Measurements from ENCODE around the gene TP53BP2. TPM values are rescaled to one million over a fixed set of nuclear protein-coding genes. Genes with fewer than 3 reads are reported as not detected.

The TP53BP2 gene
- total RNA-seq, 1 experiment from 2014 or later = 32.0 TPM

DNA sequence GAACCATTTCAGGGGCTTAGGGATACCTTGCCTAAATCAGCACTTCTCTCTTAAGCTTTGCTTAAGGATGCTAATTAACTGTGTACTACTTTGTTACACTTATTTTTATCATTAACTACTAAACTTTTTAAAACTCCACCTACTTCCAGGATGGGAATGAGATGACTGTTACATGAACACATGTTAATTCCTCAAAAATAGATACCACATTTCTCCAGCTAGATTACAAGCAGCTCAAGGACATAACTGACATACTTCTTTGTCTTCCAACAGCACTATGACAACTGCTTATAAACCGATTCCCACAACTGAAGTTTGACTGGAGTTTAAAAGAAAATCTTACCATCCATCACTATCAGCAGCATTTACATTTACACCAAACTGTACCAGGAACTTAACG, 53.7 kb downstream of the TP53BP2 start:
- peaks cover 11% of the 10 kb centered on the region; the same call in 1 of the 2 replicates for H3K36me3 ChIP-seq (ENCODE audit: low read depth, low read length)
- H3K9me3 ChIP-seq (ENCODE audit: low read length) = no peaks in the 10 kb centered on the region
- no peaks in the 10 kb centered on the region for H3K79me2 ChIP-seq (ENCODE audit: low read length)
- ChIA-PET POLR2A (ENCODE audit: unreplicated experiment) (no interaction called here), CTCF (interaction anchor here (0.6 kb wide), 1 partner anchor 135 kb away, joined by 4 read pairs; no protein-coding TSS in a partner anchor)
- H3K4me3 ChIP-seq (ENCODE audit: low read length) = no peak overlapping the region
- TF ChIP-seq EZH2 (IDR thresholded peaks at IDR 0.05; ENCODE audit: low read length, unreplicated experiment) (no peak), EZH2phosphoT487 (IDR thresholded peaks at IDR 0.05; ENCODE audit: borderline replicate concordance, low read length) (no peak)
- TF ChIP-seq, protein P1, sequence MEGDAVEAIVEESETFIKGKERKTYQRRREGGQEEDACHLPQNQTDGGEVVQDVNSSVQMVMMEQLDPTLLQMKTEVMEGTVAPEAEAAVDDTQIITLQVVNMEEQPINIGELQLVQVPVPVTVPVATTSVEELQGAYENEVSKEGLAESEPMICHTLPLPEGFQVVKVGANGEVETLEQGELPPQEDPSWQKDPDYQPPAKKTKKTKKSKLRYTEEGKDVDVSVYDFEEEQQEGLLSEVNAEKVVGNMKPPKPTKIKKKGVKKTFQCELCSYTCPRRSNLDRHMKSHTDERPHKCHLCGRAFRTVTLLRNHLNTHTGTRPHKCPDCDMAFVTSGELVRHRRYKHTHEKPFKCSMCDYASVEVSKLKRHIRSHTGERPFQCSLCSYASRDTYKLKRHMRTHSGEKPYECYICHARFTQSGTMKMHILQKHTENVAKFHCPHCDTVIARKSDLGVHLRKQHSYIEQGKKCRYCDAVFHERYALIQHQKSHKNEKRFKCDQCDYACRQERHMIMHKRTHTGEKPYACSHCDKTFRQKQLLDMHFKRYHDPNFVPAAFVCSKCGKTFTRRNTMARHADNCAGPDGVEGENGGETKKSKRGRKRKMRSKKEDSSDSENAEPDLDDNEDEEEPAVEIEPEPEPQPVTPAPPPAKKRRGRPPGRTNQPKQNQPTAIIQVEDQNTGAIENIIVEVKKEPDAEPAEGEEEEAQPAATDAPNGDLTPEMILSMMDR (conservative IDR thresholded peaks at IDR 0.05; ENCODE audit: low read depth, low read length) = no peak
- no peak for ATAC-seq
- H2AFZ ChIP-seq (ENCODE audit: low read length) = no peak overlapping the region
- H3F3A ChIP-seq (ENCODE audit: low read length, unreplicated experiment) = no peaks in the 10 kb centered on the region
- no peaks in the 10 kb centered on the region for H4K20me1 ChIP-seq (ENCODE audit: low read length)
- no TSS peak for BruUV-seq (replicated peaks)
- 0 out of 2 replicates have a peak, but pooled peaks cover 6% of the 10 kb centered on the region for H3K4me1 ChIP-seq (ENCODE audit: insufficient read depth, low read length)
- DNase-seq = no peak
- no peak overlapping the region for H3K9ac ChIP-seq (ENCODE audit: low read length)
- H3K9me2 ChIP-seq (replicated peaks; ENCODE audit: low read length) = no peaks in the 10 kb centered on the region
- no peak overlapping the region for H3K4me2 ChIP-seq (ENCODE audit: low read length)
- H3K27ac ChIP-seq (ENCODE audit: low read length) = no peak overlapping the region
- no peaks in the 10 kb centered on the region for H3K27me3 ChIP-seq (ENCODE audit: low read length)
- intact Hi-C loops (cut with micrococcal nuclease) = no loop called here

DNA sequence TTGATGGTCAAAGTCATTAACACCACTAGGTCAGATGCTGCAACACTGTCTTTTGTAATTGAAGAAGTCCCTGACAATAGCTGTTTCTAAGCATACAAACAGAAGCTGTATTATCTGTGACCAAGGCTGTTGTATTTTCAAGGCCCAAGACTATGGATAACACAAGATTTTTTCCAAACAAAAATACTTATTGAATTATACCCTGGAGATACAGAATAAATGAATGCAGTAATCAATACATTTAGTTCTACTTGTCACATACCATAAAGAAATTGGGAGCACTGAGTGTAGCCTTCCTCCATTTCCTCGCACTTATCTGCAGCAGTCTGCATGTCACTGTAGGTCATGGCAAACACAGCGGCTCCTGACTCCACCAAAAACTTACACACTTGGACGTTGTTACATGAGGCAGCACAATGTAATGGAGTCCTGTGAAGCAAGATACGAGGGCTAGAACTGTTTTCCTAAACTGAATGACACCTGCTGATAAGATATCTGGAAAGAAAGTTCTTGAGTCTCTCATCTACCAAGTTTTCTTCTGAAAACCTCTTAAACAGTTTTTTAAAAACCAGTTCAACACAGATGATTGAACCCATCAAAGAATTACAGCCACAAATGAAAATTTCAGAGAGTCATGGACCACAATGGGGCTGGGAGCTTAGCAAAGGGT, 56.9 kb downstream of the TP53BP2 start:
- H3K27ac ChIP-seq (ENCODE audit: low read length) = no peak overlapping the region
- CTCF ChIA-PET = no interaction called here
- no peak for DNase-seq
- no peak overlapping the region for H3K9ac ChIP-seq (ENCODE audit: low read length)
- H3F3A ChIP-seq (ENCODE audit: low read length, unreplicated experiment) = no peaks in the 10 kb centered on the region
- no peak for ATAC-seq
- TF ChIP-seq EZH2phosphoT487 (IDR thresholded peaks at IDR 0.05; ENCODE audit: borderline replicate concordance, low read length) (no peak), EZH2 (IDR thresholded peaks at IDR 0.05; ENCODE audit: low read length, unreplicated experiment) (no peak)
- TF ChIP-seq, protein P1 (conservative IDR thresholded peaks at IDR 0.05; ENCODE audit: low read depth, low read length) = no peak
- H3K79me2 ChIP-seq (ENCODE audit: low read length) = no peaks in the 10 kb centered on the region
- no peaks in the 10 kb centered on the region for H3K9me2 ChIP-seq (replicated peaks; ENCODE audit: low read length)
- no peak overlapping the region for H3K4me2 ChIP-seq (ENCODE audit: low read length)
- intact Hi-C loops (cut with micrococcal nuclease) = no loop called here
- BruUV-seq (replicated peaks) = no TSS peak
- H3K27me3 ChIP-seq (ENCODE audit: low read length) = no peaks in the 10 kb centered on the region
- H3K36me3 ChIP-seq (ENCODE audit: low read depth, low read length) = peaks cover 9% of the 10 kb centered on the region; the same call in 1 of the 2 replicates
- no peak overlapping the region for H3K4me3 ChIP-seq (ENCODE audit: low read length)
- no peak overlapping the region for H2AFZ ChIP-seq (ENCODE audit: low read length)
- H4K20me1 ChIP-seq (ENCODE audit: low read length) = no peaks in the 10 kb centered on the region
- no peaks in the 10 kb centered on the region for H3K9me3 ChIP-seq (ENCODE audit: low read length)
- POLR2A ChIA-PET (ENCODE audit: unreplicated experiment) = no interaction called here
- no peaks in the 10 kb centered on the region for H3K4me1 ChIP-seq (ENCODE audit: insufficient read depth, low read length)

- ChIA-PET POLR2A (ENCODE audit: unreplicated experiment) (no interaction called here), CTCF (no interaction called here)
- no peaks in the 10 kb centered on the region for H3F3A ChIP-seq (ENCODE audit: low read length, unreplicated experiment)
- no peaks in the 10 kb centered on the region for H3K79me2 ChIP-seq (ENCODE audit: low read length)
- no peak overlapping the region for H3K27ac ChIP-seq (ENCODE audit: low read length)
- no peak overlapping the region for H3K4me3 ChIP-seq (ENCODE audit: low read length)
- no peak overlapping the region for H3K9ac ChIP-seq (ENCODE audit: low read length)
- intact Hi-C loops (cut with micrococcal nuclease) = no loop called here
- H3K27me3 ChIP-seq (ENCODE audit: low read length) = no peaks in the 10 kb centered on the region
- H3K4me1 ChIP-seq (ENCODE audit: insufficient read depth, low read length) = no peaks in the 10 kb centered on the region
- no peak overlapping the region for H3K4me2 ChIP-seq (ENCODE audit: low read length)
- H3K9me3 ChIP-seq (ENCODE audit: low read length) = no peaks in the 10 kb centered on the region
- DNase-seq = no peak
- H3K36me3 ChIP-seq (ENCODE audit: low read depth, low read length) = peaks cover 12% of the 10 kb centered on the region
- no TSS peak for BruUV-seq (replicated peaks)
- H2AFZ ChIP-seq (ENCODE audit: low read length) = no peak overlapping the region
- ATAC-seq = no peak
- H4K20me1 ChIP-seq (ENCODE audit: low read length) = no peaks in the 10 kb centered on the region
- TF ChIP-seq EZH2 (IDR thresholded peaks at IDR 0.05; ENCODE audit: low read length, unreplicated experiment) = no peak
- TF ChIP-seq, protein P1 (conservative IDR thresholded peaks at IDR 0.05; ENCODE audit: low read depth, low read length) = no peak
- TF ChIP-seq EZH2phosphoT487 (IDR thresholded peaks at IDR 0.05; ENCODE audit: borderline replicate concordance, low read length) = no peak
- H3K9me2 ChIP-seq (replicated peaks; ENCODE audit: low read length) = no peaks in the 10 kb centered on the region
Observed at GRCh38 chr1:223785808-223786207, 59.9 kb downstream of the TP53BP2 start.

All from PC-3 (cell line).